PC-9 (cell line): Measurements from ENCODE around the gene MMP19. TPM values are rescaled to one million over a fixed set of nuclear protein-coding genes. Genes with fewer than 3 reads are reported as not detected.
"Not testable (repeated sequence)": the region's sequence is repeated elsewhere in the genome, so short reads cannot be mapped to it uniquely, and the experiment has no call there.

Experiments
- BruUV-seq: library from RNA; stranded (reverse); fragments of 400-500 nt; replicated peaks from 2 replicates; lab custom pipeline; 2021; lab: Mats Ljungman, UMichigan
- CTCF ChIA-PET: fragments of 300-600 bp; sonication (Branson Sonifier 250); formaldehyde crosslinking; loops from one replicate; lab custom pipeline; 2022; ENCODE audit warnings: antibody characterized with exemption; lab: Charles Lee
- POLR2A ChIA-PET: fragments of 300-600 bp; sonication (Branson Sonifier 250); formaldehyde crosslinking; loops from one replicate; lab custom pipeline; 2022; ENCODE audit warnings: antibody characterized with exemption; ENCODE audit not compliant: unreplicated experiment; lab: Charles Lee
- DNase-seq, 2 experiments: peaks; one replicate each; pipeline versions ENCODE4 v3.0.0 to v3.0.0-alpha.2; 2015 to 2022; ENCODE audit warnings: mixed read lengths in 1 of 2
- H2AFZ ChIP-seq: fragments of 200-600 bp; sonication (generic); 2 replicates; pipeline ENCODE4 v1.8.1; 2017; ENCODE audit warnings: antibody characterized with exemption
- H3F3A ChIP-seq: fragments of 200-600 bp; sonication (generic); 2 replicates; pipeline ENCODE4 v1.8.1; 2017; ENCODE audit warnings: antibody characterized with exemption, mild to moderate bottlenecking, low read depth; ENCODE audit not compliant: insufficient read depth
- H3K27ac ChIP-seq: fragments of 200-600 bp; sonication (generic); 2 replicates; pipeline ENCODE4 v1.6.1; 2016; ENCODE audit warnings: mixed run types
- H3K27me3 ChIP-seq: fragments of 200-600 bp; sonication (generic); 2 replicates; pipeline ENCODE4 v1.6.1; 2016; ENCODE audit warnings: low read depth, mixed run types; ENCODE audit not compliant: insufficient read depth
- H3K36me3 ChIP-seq: fragments of 200-600 bp; sonication (generic); 2 replicates; pipeline ENCODE4 v1.6.1; 2016; ENCODE audit warnings: low read depth, mixed run types
- H3K4me1 ChIP-seq: fragments of 200-600 bp; sonication (generic); replicated peaks from 2 replicates; pipeline ENCODE4 v1.6.1; 2016; ENCODE audit warnings: mixed run types; ENCODE audit not compliant: insufficient read depth
- H3K4me2 ChIP-seq: fragments of 200-600 bp; sonication (generic); 2 replicates; pipeline ENCODE4 v1.6.1; 2017; ENCODE audit warnings: mixed run types
- H3K4me3 ChIP-seq: fragments of 200-600 bp; sonication (generic); 2 replicates; pipeline ENCODE4 v1.6.1; 2016; ENCODE audit warnings: mixed run types
- H3K79me2 ChIP-seq: fragments of 200-600 bp; sonication (generic); 2 replicates; pipeline ENCODE4 v1.6.1; 2017; ENCODE audit warnings: low read depth, mixed run types
- H3K9me2 ChIP-seq: fragments of 200-600 bp; sonication (generic); 2 replicates; pipeline ENCODE4 v1.8.1; 2017; ENCODE audit warnings: mild to moderate bottlenecking; ENCODE audit not compliant: insufficient read depth
- H3K9me3 ChIP-seq: fragments of 200-600 bp; sonication (generic); 2 replicates; pipeline ENCODE4 v1.8.1; 2016; ENCODE audit warnings: low read depth; ENCODE audit not compliant: insufficient read depth
- H4K20me1 ChIP-seq: fragments of 200-600 bp; sonication (generic); 2 replicates; pipeline ENCODE4 v1.8.1; 2017; ENCODE audit not compliant: insufficient read depth
- EZH2 ChIP-seq: fragments of 200-600 bp; sonication (generic); IDR thresholded peaks from 2 replicates; pipeline ENCODE4 v1.8.0; 2017; ENCODE audit warnings: antibody characterized with exemption, low read depth
- intact Hi-C: fragments of 100-400 bp; cut with micrococcal nuclease; formaldehyde crosslinking; loops from one replicate; pipeline ENCODE4 v1.10.0; 2022; ENCODE audit not compliant: unreplicated experiment
- total RNA-seq: library from RNA; stranded (reverse); gene quantifications from 2 replicates; pipeline ENCODE4 v1.2.3, GENCODE V29; 2021
- TF ChIP-seq, protein P1 (sequence below): fragments of 200-600 bp; sonication (generic); conservative IDR thresholded peaks from 2 replicates; pipeline ENCODE4 v1.6.1; 2017; ENCODE audit warnings: mixed run types, antibody characterized with exemption, mild to moderate bottlenecking, moderate library complexity

The MMP19 gene
- total RNA-seq, 1 experiment from 2014 or later = 0.83 TPM

DNA sequence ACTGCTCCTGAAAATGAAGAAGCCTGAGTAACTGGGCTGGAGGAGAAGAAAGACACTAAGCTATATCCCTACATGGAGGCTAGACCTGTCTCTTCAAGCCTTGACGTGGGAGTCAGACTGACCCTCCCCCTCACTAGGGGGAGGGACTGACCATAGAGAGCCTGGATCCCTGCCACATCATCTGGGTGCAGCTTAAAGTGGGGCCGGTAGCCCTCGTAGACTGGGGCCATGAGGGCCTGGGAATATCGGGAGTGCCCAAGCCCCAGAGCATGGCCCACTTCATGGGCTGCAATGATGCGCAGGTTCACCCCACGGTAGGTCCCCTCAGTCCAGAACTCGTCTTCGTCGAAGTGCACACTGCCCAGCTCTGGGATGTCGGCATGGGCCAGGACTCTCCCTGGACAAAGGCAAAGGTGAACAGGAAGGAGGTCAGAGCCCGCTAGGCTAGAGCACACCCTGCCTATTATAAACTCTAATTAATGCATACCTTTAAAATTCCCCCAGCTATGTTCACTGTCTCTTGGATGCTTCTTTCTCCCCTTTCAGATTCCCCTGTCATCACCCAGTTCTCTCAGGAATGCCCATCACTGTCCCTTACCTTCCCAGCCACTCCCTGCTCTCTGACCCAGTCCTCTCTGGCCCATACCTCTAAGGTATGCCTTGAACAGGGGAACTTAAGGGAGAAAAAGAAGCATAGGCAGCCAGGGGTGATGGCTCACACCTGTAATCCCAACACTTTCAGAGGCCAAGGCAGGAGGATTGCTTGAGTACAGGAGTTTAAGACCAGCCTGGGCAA is 3.2 kb downstream of the MMP19 start:
- POLR2A ChIA-PET = no interaction called here
- peak overlapping the region; percentile 43; the same call in 1 of the 2 replicates for H3K4me2 ChIP-seq
- no peaks in the 10 kb centered on the region for H3K36me3 ChIP-seq
- no peak overlapping the region for H2AFZ ChIP-seq
- TF ChIP-seq EZH2 = no peak
- TF ChIP-seq, protein P1, sequence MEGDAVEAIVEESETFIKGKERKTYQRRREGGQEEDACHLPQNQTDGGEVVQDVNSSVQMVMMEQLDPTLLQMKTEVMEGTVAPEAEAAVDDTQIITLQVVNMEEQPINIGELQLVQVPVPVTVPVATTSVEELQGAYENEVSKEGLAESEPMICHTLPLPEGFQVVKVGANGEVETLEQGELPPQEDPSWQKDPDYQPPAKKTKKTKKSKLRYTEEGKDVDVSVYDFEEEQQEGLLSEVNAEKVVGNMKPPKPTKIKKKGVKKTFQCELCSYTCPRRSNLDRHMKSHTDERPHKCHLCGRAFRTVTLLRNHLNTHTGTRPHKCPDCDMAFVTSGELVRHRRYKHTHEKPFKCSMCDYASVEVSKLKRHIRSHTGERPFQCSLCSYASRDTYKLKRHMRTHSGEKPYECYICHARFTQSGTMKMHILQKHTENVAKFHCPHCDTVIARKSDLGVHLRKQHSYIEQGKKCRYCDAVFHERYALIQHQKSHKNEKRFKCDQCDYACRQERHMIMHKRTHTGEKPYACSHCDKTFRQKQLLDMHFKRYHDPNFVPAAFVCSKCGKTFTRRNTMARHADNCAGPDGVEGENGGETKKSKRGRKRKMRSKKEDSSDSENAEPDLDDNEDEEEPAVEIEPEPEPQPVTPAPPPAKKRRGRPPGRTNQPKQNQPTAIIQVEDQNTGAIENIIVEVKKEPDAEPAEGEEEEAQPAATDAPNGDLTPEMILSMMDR = no peak
- no peaks in the 10 kb centered on the region for H3K79me2 ChIP-seq
- peaks cover 27% of the 10 kb centered on the region for H3K4me1 ChIP-seq
- H3K27ac ChIP-seq = peak overlapping the region; percentile 49; the same call in 1 of the 2 replicates
- no peaks in the 10 kb centered on the region for H3K9me2 ChIP-seq
- no TSS peak for BruUV-seq
- DNase-seq = peak in 1 of 2 experiments; percentile 61
- no peaks in the 10 kb centered on the region for H3K9me3 ChIP-seq
- intact Hi-C loops = no loop called here
- no peak overlapping the region for H3K4me3 ChIP-seq
- no peaks in the 10 kb centered on the region for H3K27me3 ChIP-seq
- H3F3A ChIP-seq = peaks cover 14% of the 10 kb centered on the region; the same call in 1 of the 2 replicates
- H4K20me1 ChIP-seq = no peaks in the 10 kb centered on the region
- CTCF ChIA-PET = no interaction called here

DNA sequence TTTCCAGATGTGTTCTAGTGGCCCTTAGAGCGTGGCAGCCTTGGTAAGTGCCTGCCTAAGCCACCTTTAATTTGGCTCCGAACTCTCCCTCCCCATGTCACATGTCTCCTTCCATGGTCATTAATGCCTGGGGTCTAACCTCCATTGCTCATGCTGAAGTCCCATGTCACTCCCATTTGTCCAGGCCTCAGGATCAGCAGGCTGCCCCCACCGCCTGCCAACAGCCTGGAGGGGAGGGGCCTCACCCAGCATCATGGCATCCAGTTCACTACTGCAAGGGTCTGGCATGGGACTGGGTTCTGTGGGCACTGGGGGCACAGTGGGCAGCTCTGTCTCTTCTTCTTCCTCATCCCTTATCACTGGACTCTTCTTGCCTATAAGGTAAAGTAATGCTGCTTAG is 4.4 kb downstream of the MMP19 start:
- BruUV-seq = no TSS peak
- intact Hi-C loops = no loop called here
- Histone ChIP-seq H3K9me2 (no peaks in the 10 kb centered on the region), H3K4me2 (no peak overlapping the region), H3K4me1 (peaks cover 27% of the 10 kb centered on the region), H3K79me2 (no peaks in the 10 kb centered on the region), H3K4me3 (no peak overlapping the region), H3K9me3 (no peaks in the 10 kb centered on the region), H3F3A (peaks cover 14% of the 10 kb centered on the region; the same call in 1 of the 2 replicates), H3K27ac (no peak overlapping the region), H4K20me1 (no peaks in the 10 kb centered on the region), H3K36me3 (no peaks in the 10 kb centered on the region), H3K27me3 (no peaks in the 10 kb centered on the region), H2AFZ (no peak overlapping the region)
- CTCF ChIA-PET = no interaction called here
- no peak for TF ChIP-seq EZH2
- TF ChIP-seq, protein P1 = no peak
- POLR2A ChIA-PET = no interaction called here
- DNase-seq = no peak

DNA sequence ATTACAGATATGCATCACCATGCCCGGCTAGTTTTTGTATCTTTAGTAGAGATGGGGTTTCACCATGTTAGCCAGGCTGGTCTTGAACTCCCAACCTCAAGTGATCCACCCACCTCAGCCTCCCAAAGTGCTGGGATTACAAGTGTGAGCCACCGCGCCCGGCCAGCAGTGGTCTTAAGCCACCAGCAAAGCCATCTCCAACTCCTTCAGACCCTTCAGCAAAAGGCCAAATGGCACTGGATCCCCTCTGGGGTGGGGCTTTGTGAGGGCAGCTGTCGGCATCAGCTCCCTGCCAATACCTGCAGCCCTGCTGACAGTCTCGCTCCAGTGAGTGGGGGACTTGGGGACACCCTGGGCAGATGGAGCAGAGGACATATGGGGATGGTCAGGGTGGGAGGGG is 8.3 kb downstream of the MMP19 start:
- BruUV-seq, CTCF ChIA-PET, POLR2A ChIA-PET: not testable (repeated sequence)

More for the DNA sequence above, 8.3 kb downstream of the MMP19 start:
- H3K27me3 ChIP-seq, H3K9me3 ChIP-seq, H3K4me3 ChIP-seq, H3F3A ChIP-seq, H3K36me3 ChIP-seq, DNase-seq, H3K27ac ChIP-seq, H2AFZ ChIP-seq, intact Hi-C loops, H3K9me2 ChIP-seq, H4K20me1 ChIP-seq, H3K4me2 ChIP-seq: not testable (repeated sequence)
- H3K79me2 ChIP-seq = peaks cover 11% of the 10 kb centered on the region; the same call in 1 of the 2 replicates
- H3K4me1 ChIP-seq = peaks cover 13% of the 10 kb centered on the region
